Neutrophil (primary cell): Measurements from ENCODE around the gene TMEM9B.
"Not testable (repeated sequence)": the region's sequence is repeated elsewhere in the genome, so short reads cannot be mapped to it uniquely, and the experiment has no call there.

ENCODE experiments used
- H3K27ac ChIP-seq: fragments of 200-600 bp; sonication (generic); 2 replicates; pipeline ENCODE4 v1.5.1; 2016; ENCODE audit warnings: mild to moderate bottlenecking, moderate library complexity
- H3K27me3 ChIP-seq: fragments of 200-600 bp; sonication (generic); 2 replicates; pipeline ENCODE4 v1.6.0; 2016; ENCODE audit warnings: mild to moderate bottlenecking
- H3K36me3 ChIP-seq: fragments of 200-600 bp; sonication (generic); 2 replicates; pipeline ENCODE4 v1.5.1; 2017
- H3K4me1 ChIP-seq, 2 experiments: fragments of 200-600 bp in 1 of 2; sonication (generic) in 1 of 2; 1 replicate in 1 of 2; 2 replicates in 1 of 2; pipeline versions ENCODE4 v1.5.1 to v1.6.1; 2013 to 2016; ENCODE audit warnings: low read depth in 1 of 2, low read length in 1 of 2, mild to moderate bottlenecking in 1 of 2, moderate library complexity in 1 of 2; ENCODE audit not compliant: control insufficient read depth in 1 of 2, insufficient read depth in 1 of 2
- H3K4me3 ChIP-seq, 2 experiments: fragments of 200-600 bp in 1 of 2; sonication (generic) in 1 of 2; 1 replicate in 1 of 2; 2 replicates in 1 of 2; pipeline ENCODE4 v1.5.1; 2013 to 2016; ENCODE audit warnings: low read depth in 1 of 2, low read length in 1 of 2, mild to moderate bottlenecking in 1 of 2, moderate library complexity in 1 of 2
- H3K9me3 ChIP-seq: fragments of 200-600 bp; sonication (generic); 2 replicates; pipeline ENCODE4 v1.5.1; 2016
- CTCF ChIP-seq: fragments of 200-600 bp; sonication (generic); IDR thresholded peaks from 2 replicates; pipeline ENCODE4 v1.5.1; 2016; ENCODE audit warnings: antibody characterized with exemption

The TMEM9B gene

GRCh38 chr11:8964324-8965320 is at the start of gene TMEM9B:
TMEM9B (minus strand) TSS chr11:8964442; CDS start chr11:8964313, 129 bp downstream.
- H3K36me3 ChIP-seq = no peaks in the 10 kb centered on the region
- H3K4me1 ChIP-seq = peaks cover 21 to 22% of the 10 kb centered on the region in 2 experiments
- TF ChIP-seq CTCF = no peak
- H3K4me3 ChIP-seq = peak within 1 kb of the TSS; percentile 74 to 75
- H3K27ac ChIP-seq = peak within 1 kb of the TSS; percentile 91
- H3K9me3 ChIP-seq = no peaks in the 10 kb centered on the region
- no peaks in the 10 kb centered on the region for H3K27me3 ChIP-seq

GRCh38 chr11:9013373-9013772 is 49.1 kb upstream of the TMEM9B start:
- Histone ChIP-seq H3K27ac (no peak overlapping the region), H3K27me3 (peaks cover 12% of the 10 kb centered on the region), H3K9me3 (no peaks in the 10 kb centered on the region), H3K4me1 (peaks cover 10 to 12% of the 10 kb centered on the region in 2 experiments), H3K36me3 (no peaks in the 10 kb centered on the region), H3K4me3 (no peak overlapping the region)
- TF ChIP-seq CTCF = no peak

- peaks cover 50% of the 10 kb centered on the region for H3K27me3 ChIP-seq
- H3K4me3 ChIP-seq, H3K4me1 ChIP-seq, H3K27ac ChIP-seq, H3K36me3 ChIP-seq, H3K9me3 ChIP-seq: not testable (repeated sequence)
These were observed 45.3 kb upstream of the TMEM9B start for GRCh38 chr11:9009538-9009937.

- H3K9me3 ChIP-seq = no peaks in the 10 kb centered on the region
- no peak overlapping the region for H3K4me3 ChIP-seq
- H3K36me3 ChIP-seq = no peaks in the 10 kb centered on the region
- H3K27me3 ChIP-seq = peaks cover 59% of the 10 kb centered on the region
- peaks cover 7 to 11% of the 10 kb centered on the region in 2 experiments for H3K4me1 ChIP-seq
- H3K27ac ChIP-seq = no peak overlapping the region
- TF ChIP-seq CTCF = no peak
These were observed 44.4 kb upstream of the TMEM9B start for GRCh38 chr11:9008661-9009060.

- H3K9me3 ChIP-seq = no peaks in the 10 kb centered on the region
- no peak overlapping the region for H3K27ac ChIP-seq
- H3K36me3 ChIP-seq = no peaks in the 10 kb centered on the region
- no peak overlapping the region for H3K4me3 ChIP-seq
- no peak for TF ChIP-seq CTCF
- H3K4me1 ChIP-seq = peaks cover 13 to 17% of the 10 kb centered on the region in 2 experiments
- peaks cover 65% of the 10 kb centered on the region for H3K27me3 ChIP-seq
These were observed 43.8 kb upstream of the TMEM9B start for GRCh38 chr11:9008011-9008550.

- H3K27ac ChIP-seq = no peak overlapping the region
- no peaks in the 10 kb centered on the region for H3K9me3 ChIP-seq
- no peak overlapping the region for H3K4me3 ChIP-seq
- no peak for TF ChIP-seq CTCF
- peaks cover 75% of the 10 kb centered on the region for H3K27me3 ChIP-seq
- H3K36me3 ChIP-seq = no peaks in the 10 kb centered on the region
- peaks cover 25 to 31% of the 10 kb centered on the region in 2 experiments for H3K4me1 ChIP-seq
These were observed 40.8 kb upstream of the TMEM9B start for GRCh38 chr11:9005087-9005486.
